ENCODE measurements around the gene OTOF. TPM values are rescaled to one million over a fixed set of nuclear protein-coding genes. Genes with fewer than 3 reads are reported as not detected.

OTOF gene
- total and polyA plus RNA-seq, 2 experiments from 2014 or later = 0.38 to 0.43 TPM

DNA sequence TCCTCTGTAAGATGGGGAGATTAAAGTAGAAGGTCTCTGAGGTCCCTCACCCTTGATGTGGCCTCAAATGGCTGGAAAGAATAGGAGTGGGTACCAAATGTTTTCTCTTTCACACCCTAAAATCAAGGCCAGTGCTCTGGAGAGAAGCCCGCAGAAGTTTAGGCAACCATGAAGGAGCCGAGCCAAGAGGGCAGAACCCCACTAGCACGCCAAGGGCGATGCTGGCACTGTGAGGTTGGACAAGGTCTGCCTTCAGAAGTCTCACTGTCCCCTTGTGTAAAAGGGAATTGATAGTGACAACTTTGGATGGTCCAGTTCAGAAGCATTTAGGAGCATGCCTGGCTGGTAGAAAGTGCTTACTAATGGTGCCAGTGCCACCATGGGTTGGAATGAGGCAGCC is 16.3 kb upstream of the OTOF start:
- Histone ChIP-seq H3K79me2 (ENCODE audit: insufficient read depth) (no peaks in the 10 kb centered on the region), H2AFZ (no peak overlapping the region), H3K9ac (no peak overlapping the region), H3F3A (ENCODE audit: insufficient read depth) (no peaks in the 10 kb centered on the region), H3K4me3 (no peak overlapping the region), H3K36me3 (ENCODE audit: low read depth) (no peaks in the 10 kb centered on the region), H3K9me3 (ENCODE audit: low read depth) (no peaks in the 10 kb centered on the region), H4K20me1 (ENCODE audit: insufficient read depth) (no peaks in the 10 kb centered on the region), H3K4me2 (ENCODE audit: unreplicated experiment) (no peak overlapping the region), H3K4me1 (ENCODE audit: insufficient read depth) (no peaks in the 10 kb centered on the region), H3K9me2 (ENCODE audit: insufficient read depth) (no peaks in the 10 kb centered on the region), H3K27me3 (replicated peaks; ENCODE audit: insufficient read depth) (peaks cover 28% of the 10 kb centered on the region), H3K27ac (no peak overlapping the region)
- no peak for DNase-seq
- in situ Hi-C loops (cut with MboI) = no loop called here
- TF ChIP-seq EZH2phosphoT487 (IDR thresholded peaks at IDR 0.05; ENCODE audit: insufficient read depth, low read depth) (no peak), EZH2 (IDR thresholded peaks at IDR 0.05; ENCODE audit: insufficient read depth, poor library complexity, severe bottlenecking) (no peak)
- WGBS, 2 experiments (ENCODE audit: low coverage in 1 of 2, low lambda C conversion rate in 2 of 2, missing lambda C conversion rate in 2 of 2) = 96% methylated on average over 4 of the region's 4 CpGs

DNA sequence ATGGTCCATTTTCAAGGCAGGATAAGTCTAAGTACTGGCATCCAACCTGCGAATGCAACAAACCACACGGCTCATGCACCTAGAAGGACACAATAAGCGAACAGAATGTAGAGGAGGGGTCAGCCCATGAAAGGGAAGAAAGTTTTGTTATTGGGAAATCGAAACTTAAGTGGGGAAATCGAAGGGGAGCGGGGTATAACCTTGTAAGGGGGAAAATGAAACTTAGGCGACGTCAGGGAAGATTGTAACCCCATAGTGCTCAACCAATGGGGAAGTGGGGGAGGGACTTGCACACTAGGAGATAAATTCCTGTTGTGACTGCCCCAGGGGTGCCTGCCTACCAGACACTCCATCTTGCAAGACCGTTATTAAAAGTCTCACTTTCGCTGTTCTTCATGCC is 15.6 kb upstream of the OTOF start:
- no peak overlapping the region for H3K4me2 ChIP-seq (ENCODE audit: unreplicated experiment)
- no peak for TF ChIP-seq EZH2phosphoT487 (IDR thresholded peaks at IDR 0.05; ENCODE audit: insufficient read depth, low read depth)
- TF ChIP-seq EZH2 (IDR thresholded peaks at IDR 0.05; ENCODE audit: insufficient read depth, poor library complexity, severe bottlenecking) = no peak
- no peak overlapping the region for H3K9ac ChIP-seq
- WGBS, 2 experiments (ENCODE audit: low coverage in 1 of 2, low lambda C conversion rate in 2 of 2, missing lambda C conversion rate in 2 of 2) = 69 to 80% methylated on average over 10 of the region's 10 CpGs
- H3F3A ChIP-seq (ENCODE audit: insufficient read depth) = no peaks in the 10 kb centered on the region
- no peak overlapping the region for H3K27ac ChIP-seq
- in situ Hi-C loops (cut with MboI) = no loop called here
- no peaks in the 10 kb centered on the region for H3K9me3 ChIP-seq (ENCODE audit: low read depth)
- no peak overlapping the region for H2AFZ ChIP-seq
- peaks cover 28% of the 10 kb centered on the region for H3K27me3 ChIP-seq (replicated peaks; ENCODE audit: insufficient read depth)
- H3K9me2 ChIP-seq (ENCODE audit: insufficient read depth) = no peaks in the 10 kb centered on the region
- no peaks in the 10 kb centered on the region for H3K4me1 ChIP-seq (ENCODE audit: insufficient read depth)
- no peaks in the 10 kb centered on the region for H3K79me2 ChIP-seq (ENCODE audit: insufficient read depth)
- no peaks in the 10 kb centered on the region for H4K20me1 ChIP-seq (ENCODE audit: insufficient read depth)
- no peak for DNase-seq
- no peak overlapping the region for H3K4me3 ChIP-seq
- H3K36me3 ChIP-seq (ENCODE audit: low read depth) = no peaks in the 10 kb centered on the region

DNA sequence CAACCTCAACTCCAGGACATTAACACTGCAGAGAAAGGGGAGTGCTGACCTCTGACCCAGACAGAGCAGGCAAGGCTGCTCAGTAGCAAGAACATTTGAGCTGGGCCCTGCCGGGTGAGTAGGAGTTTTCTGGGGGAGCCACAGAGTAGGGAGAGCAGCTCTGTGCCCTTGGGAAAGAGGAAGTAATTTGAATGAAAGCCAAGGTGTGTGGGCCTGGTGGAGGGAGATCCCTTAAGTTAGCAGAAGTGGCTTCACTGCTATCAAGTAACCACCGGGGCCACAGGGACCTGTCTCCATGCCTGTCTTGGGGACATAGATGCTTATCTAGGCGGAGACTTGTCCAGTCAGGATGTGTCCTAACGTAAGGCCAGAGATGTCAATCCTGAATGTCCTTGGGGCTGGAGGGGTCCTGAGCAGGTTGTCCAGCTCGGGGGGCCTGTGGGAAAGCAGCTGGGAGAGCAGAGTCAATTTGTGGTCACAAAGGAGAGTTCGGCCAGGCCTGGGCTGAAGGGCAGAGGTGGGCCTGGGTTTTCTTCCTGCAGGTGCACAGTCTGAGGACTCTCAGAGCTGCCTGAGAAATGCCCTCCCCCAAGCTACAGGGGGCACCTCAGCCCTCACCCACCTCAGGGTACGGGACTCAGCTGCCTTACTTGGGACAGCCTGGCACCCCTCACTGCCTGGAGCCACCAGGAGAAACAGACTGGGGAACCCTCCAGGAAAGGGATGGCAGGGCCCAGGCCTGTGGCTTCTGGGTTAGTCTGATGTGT is 15.0 kb upstream of the OTOF start:
- Histone ChIP-seq H2AFZ (no peak overlapping the region), H3K9me3 (ENCODE audit: low read depth) (no peaks in the 10 kb centered on the region), H3K27me3 (replicated peaks; ENCODE audit: insufficient read depth) (peaks cover 24% of the 10 kb centered on the region), H3K9me2 (ENCODE audit: insufficient read depth) (no peaks in the 10 kb centered on the region), H4K20me1 (ENCODE audit: insufficient read depth) (no peaks in the 10 kb centered on the region), H3K4me2 (ENCODE audit: unreplicated experiment) (no peak overlapping the region), H3K4me1 (ENCODE audit: insufficient read depth) (no peaks in the 10 kb centered on the region), H3K27ac (no peak overlapping the region), H3K36me3 (ENCODE audit: low read depth) (no peaks in the 10 kb centered on the region), H3K79me2 (ENCODE audit: insufficient read depth) (no peaks in the 10 kb centered on the region), H3K9ac (no peak overlapping the region), H3F3A (ENCODE audit: insufficient read depth) (no peaks in the 10 kb centered on the region), H3K4me3 (no peak overlapping the region)
- WGBS, 2 experiments (ENCODE audit: low coverage in 1 of 2, low lambda C conversion rate in 2 of 2, missing lambda C conversion rate in 2 of 2) = 60 to 70% methylated on average over 7 of the region's 7 CpGs
- TF ChIP-seq EZH2 (IDR thresholded peaks at IDR 0.05; ENCODE audit: insufficient read depth, poor library complexity, severe bottlenecking) (no peak), EZH2phosphoT487 (IDR thresholded peaks at IDR 0.05; ENCODE audit: insufficient read depth, low read depth) (no peak)
- no peak for DNase-seq
- in situ Hi-C loops (cut with MboI) = no loop called here

DNA sequence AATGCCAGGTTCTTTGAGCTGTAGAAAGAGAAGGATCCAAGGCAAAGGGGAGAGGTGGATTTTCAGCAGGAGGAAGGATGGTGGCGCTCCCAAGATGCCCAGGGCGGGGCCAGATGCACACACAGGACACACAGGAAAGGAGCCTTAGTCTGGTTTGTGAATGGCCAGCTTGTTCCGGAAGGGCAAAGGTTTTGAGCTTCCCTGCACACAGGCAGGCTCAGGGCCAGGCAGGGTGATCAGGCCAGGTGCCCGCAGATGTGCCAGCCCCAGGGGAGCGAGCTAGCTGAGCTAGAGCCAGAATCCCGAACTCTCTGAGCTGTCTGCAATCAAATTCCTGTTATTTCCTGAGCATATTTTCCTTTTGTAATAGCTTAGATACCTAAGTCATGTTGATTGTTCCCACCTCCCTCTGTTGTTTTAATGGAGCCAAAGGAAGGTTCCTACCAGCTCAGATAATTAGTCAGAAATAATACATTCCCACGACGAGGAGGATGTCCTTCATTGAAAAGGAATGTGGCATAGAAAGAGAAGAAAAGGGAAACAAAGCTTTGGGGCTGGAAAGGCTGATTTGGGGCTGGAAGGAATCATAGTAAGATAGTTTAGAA is 13.7 kb upstream of the OTOF start:
- H3K9me2 ChIP-seq (ENCODE audit: insufficient read depth) = no peaks in the 10 kb centered on the region
- WGBS, 2 experiments (ENCODE audit: low coverage in 1 of 2, low lambda C conversion rate in 2 of 2, missing lambda C conversion rate in 2 of 2) = 57 to 59% methylated on average over 8 of the region's 8 CpGs
- H3K27ac ChIP-seq = no peak overlapping the region
- TF ChIP-seq EZH2phosphoT487 (IDR thresholded peaks at IDR 0.05; ENCODE audit: insufficient read depth, low read depth) = no peak
- no peak for TF ChIP-seq EZH2 (IDR thresholded peaks at IDR 0.05; ENCODE audit: insufficient read depth, poor library complexity, severe bottlenecking)
- no peak overlapping the region for H3K9ac ChIP-seq
- H3K9me3 ChIP-seq (ENCODE audit: low read depth) = no peaks in the 10 kb centered on the region
- in situ Hi-C loops (cut with MboI) = no loop called here
- no peak overlapping the region for H3K4me3 ChIP-seq
- no peaks in the 10 kb centered on the region for H3F3A ChIP-seq (ENCODE audit: insufficient read depth)
- no peak overlapping the region for H2AFZ ChIP-seq
- H3K79me2 ChIP-seq (ENCODE audit: insufficient read depth) = no peaks in the 10 kb centered on the region
- H3K27me3 ChIP-seq (replicated peaks; ENCODE audit: insufficient read depth) = peaks cover 13% of the 10 kb centered on the region; the same call in 1 of the 2 replicates
- DNase-seq = peak; percentile 32
- no peak overlapping the region for H3K4me2 ChIP-seq (ENCODE audit: unreplicated experiment)
- no peaks in the 10 kb centered on the region for H4K20me1 ChIP-seq (ENCODE audit: insufficient read depth)
- H3K36me3 ChIP-seq (ENCODE audit: low read depth) = no peaks in the 10 kb centered on the region
- H3K4me1 ChIP-seq (ENCODE audit: insufficient read depth) = no peaks in the 10 kb centered on the region
